ENCODE data around the gene DUSP16. TPM values are rescaled to one million over a fixed set of nuclear protein-coding genes. Genes with fewer than 3 reads are reported as not detected.

Gene DUSP16
- total RNA-seq, 4 donors from 2014 or later = 20.5 to 46.0 (median 35.5) TPM

DNA sequence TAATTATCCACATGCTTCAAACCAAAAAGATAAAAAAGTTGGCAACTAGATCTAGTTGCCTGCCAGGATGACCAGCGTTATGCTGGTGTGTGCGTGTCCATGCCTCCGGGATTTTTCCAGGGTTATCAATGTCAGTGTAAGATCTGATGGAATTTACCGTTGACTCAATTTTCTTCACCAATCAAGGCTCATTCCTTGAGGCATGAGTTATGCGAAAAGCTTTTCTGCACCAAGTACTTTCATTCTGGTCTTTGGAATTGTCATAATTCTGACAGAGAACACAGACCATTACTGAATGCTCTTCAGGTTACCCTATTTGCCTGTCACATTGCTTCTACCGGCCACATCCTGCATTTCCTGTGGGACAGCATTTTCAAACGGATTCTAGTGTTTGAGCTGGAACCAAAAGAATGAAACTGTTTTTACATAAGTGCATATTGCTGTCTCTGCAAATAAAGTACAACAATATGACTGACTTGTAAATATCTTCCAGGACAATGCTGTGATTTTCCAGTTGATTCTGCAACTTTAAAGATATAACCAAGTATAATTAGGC lies 91.8 kb downstream of the DUSP16 start:
- Histone ChIP-seq H3K27me3 (no peaks in the 10 kb centered on the region), H3K36me3 (no peaks in the 10 kb centered on the region), H3K27ac (no peak overlapping the region), H3K4me1 (no peaks in the 10 kb centered on the region), H3K4me3 (no peak overlapping the region), H3K9me3 (no peaks in the 10 kb centered on the region)
- intact Hi-C loops (cut with DNase I; ENCODE audit: low total_unique reads) = no loop called here
- DNase-seq = no peak
- no peak for TF ChIP-seq POLR2A (IDR thresholded peaks at IDR 0.05)
- no peak for TF ChIP-seq CTCF (IDR thresholded peaks at IDR 0.05)

GRCh38 chr12:12469386-12469785 lies 93.3 kb downstream of the DUSP16 start:
- no peak overlapping the region for H3K27ac ChIP-seq
- intact Hi-C loops (cut with DNase I; ENCODE audit: low total_unique reads) = no loop called here
- H3K4me1 ChIP-seq = no peaks in the 10 kb centered on the region
- no peaks in the 10 kb centered on the region for H3K9me3 ChIP-seq
- H3K27me3 ChIP-seq = no peaks in the 10 kb centered on the region
- TF ChIP-seq POLR2A (IDR thresholded peaks at IDR 0.05) (no peak), CTCF (IDR thresholded peaks at IDR 0.05) (no peak)
- DNase-seq = no peak
- no peak overlapping the region for H3K4me3 ChIP-seq
- no peaks in the 10 kb centered on the region for H3K36me3 ChIP-seq

GRCh38 chr12:12468575-12468974 lies 94.1 kb downstream of the DUSP16 start:
- H3K27ac ChIP-seq = no peak overlapping the region
- H3K27me3 ChIP-seq = no peaks in the 10 kb centered on the region
- H3K4me1 ChIP-seq = no peaks in the 10 kb centered on the region
- no peak for TF ChIP-seq CTCF (IDR thresholded peaks at IDR 0.05)
- no peak for TF ChIP-seq POLR2A (IDR thresholded peaks at IDR 0.05)
- no peaks in the 10 kb centered on the region for H3K36me3 ChIP-seq
- intact Hi-C loops (cut with DNase I; ENCODE audit: low total_unique reads) = no loop called here
- no peaks in the 10 kb centered on the region for H3K9me3 ChIP-seq
- H3K4me3 ChIP-seq = no peak overlapping the region
- DNase-seq = no peak

- no peak for TF ChIP-seq CTCF (IDR thresholded peaks at IDR 0.05)
- no peak overlapping the region for H3K4me3 ChIP-seq
- intact Hi-C loops (cut with DNase I; ENCODE audit: low total_unique reads) = no loop called here
- H3K4me1 ChIP-seq = no peaks in the 10 kb centered on the region
- DNase-seq = no peak
- no peaks in the 10 kb centered on the region for H3K27me3 ChIP-seq
- no peaks in the 10 kb centered on the region for H3K36me3 ChIP-seq
- H3K27ac ChIP-seq = no peak overlapping the region
- H3K9me3 ChIP-seq = no peaks in the 10 kb centered on the region
Measured at GRCh38 chr12:12467688-12468261, 94.9 kb downstream of the DUSP16 start.

DNA sequence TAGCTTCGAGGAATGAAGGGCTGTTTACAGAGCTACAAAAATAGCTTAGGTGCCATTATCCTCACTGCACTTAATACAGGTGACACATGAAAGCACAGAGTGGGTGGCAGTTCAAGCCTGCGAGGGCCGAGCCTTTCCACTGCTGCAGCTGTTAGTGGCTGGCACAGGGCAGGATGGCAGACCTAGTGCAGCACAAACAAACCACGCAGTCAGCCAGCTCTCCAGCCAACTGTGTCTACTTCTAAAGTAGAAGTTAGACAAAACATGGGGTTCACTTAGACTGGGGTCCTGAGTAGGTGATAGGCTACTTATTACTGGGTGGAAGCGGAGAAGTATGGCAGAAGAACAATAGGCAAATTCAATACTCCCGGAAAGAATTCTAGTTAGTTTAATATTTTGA lies 95.4 kb downstream of the DUSP16 start:
- Histone ChIP-seq H3K4me1 (no peaks in the 10 kb centered on the region), H3K36me3 (no peaks in the 10 kb centered on the region), H3K27ac (no peak overlapping the region), H3K9me3 (no peaks in the 10 kb centered on the region), H3K27me3 (no peaks in the 10 kb centered on the region), H3K4me3 (no peak overlapping the region)
- TF ChIP-seq POLR2A (IDR thresholded peaks at IDR 0.05) (no peak), CTCF (IDR thresholded peaks at IDR 0.05) (no peak)
- DNase-seq = no peak
- intact Hi-C loops (cut with DNase I; ENCODE audit: low total_unique reads) = no loop called here
